ENCODE data around the gene AMFR.

AMFR gene

DNA sequence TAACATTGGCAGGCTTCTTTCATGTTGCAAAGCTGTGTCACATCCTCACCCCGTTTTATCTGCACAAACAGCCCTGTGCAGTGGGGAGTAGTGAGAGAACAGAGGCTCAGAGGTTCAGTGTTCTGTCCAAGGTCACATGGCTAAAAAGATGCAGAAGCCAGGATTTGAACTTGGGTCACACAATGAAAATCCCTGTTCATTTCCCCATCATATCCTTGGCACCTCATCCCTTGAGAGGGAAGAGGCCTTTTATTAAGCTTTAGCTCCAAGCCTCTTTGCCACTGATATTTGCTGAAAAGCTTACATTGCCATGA is 106.6 kb downstream of the AMFR start:
- no peaks in the 10 kb centered on the region; the same call in 1 of the 2 replicates for H3K27me3 ChIP-seq (ENCODE audit: insufficient read depth, low read length)
- TF ChIP-seq, protein P1, sequence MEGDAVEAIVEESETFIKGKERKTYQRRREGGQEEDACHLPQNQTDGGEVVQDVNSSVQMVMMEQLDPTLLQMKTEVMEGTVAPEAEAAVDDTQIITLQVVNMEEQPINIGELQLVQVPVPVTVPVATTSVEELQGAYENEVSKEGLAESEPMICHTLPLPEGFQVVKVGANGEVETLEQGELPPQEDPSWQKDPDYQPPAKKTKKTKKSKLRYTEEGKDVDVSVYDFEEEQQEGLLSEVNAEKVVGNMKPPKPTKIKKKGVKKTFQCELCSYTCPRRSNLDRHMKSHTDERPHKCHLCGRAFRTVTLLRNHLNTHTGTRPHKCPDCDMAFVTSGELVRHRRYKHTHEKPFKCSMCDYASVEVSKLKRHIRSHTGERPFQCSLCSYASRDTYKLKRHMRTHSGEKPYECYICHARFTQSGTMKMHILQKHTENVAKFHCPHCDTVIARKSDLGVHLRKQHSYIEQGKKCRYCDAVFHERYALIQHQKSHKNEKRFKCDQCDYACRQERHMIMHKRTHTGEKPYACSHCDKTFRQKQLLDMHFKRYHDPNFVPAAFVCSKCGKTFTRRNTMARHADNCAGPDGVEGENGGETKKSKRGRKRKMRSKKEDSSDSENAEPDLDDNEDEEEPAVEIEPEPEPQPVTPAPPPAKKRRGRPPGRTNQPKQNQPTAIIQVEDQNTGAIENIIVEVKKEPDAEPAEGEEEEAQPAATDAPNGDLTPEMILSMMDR (IDR thresholded peaks at IDR 0.05; ENCODE audit: low read length): no peak
- no peak for TF ChIP-seq EZH2 (IDR thresholded peaks at IDR 0.05; ENCODE audit: borderline replicate concordance, low read length)
- no peaks in the 10 kb centered on the region for H4K20me1 ChIP-seq (ENCODE audit: insufficient read depth, low read length)

DNA sequence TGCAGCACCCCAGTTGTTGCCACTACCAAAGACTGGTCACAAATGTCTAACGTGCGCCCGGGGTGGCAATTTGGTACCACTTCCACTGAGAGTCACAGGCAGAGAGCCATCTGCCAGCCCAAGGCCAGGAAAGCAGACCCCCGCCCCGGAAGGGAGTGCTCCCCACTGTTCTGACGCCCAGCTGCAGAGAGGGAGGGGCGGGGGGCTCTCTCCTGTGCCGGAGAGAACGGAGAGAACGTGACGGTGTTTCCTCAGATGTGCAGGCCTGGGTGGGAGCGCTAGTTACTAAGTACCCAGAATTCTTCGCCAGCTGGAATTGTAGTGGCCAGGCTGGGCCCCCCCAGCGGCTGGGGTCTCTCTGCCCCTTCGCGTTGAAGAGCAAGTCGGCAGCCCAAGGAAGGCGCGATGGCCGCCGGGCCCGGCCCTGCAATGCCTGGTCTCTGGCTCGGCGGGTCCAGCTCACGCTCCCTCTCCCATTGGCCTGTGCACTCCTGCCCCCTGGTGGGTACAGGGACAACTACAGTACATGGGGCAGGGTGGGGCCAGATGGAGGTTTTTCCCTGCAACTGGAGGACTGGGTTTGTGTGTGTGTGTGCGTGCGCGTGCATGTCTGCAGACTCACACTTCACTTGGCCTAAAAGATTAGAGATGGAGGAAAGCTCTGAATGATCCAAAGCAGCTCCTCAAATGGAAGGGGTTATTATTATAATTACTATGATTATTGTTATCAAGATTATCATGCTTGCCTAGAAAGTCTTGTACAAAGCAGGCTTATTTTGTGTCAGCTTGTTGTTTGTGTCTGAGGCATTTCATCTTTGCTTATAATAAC is 107.1 kb downstream of the AMFR start:
- Histone ChIP-seq H4K20me1 (ENCODE audit: insufficient read depth, low read length) (no peaks in the 10 kb centered on the region), H3K9me2 (ENCODE audit: low read depth, low read length) (no peaks in the 10 kb centered on the region), H3F3A (ENCODE audit: insufficient read depth, low read length) (no peaks in the 10 kb centered on the region), H3K36me3 (ENCODE audit: insufficient read depth, low read length) (no peaks in the 10 kb centered on the region), H3K9ac (ENCODE audit: low read length) (no peak overlapping the region), H3K4me2 (ENCODE audit: low read length) (peak overlapping the region; percentile 17; the same call in 1 of the 2 replicates), H3K9me3 (ENCODE audit: low read length) (no peaks in the 10 kb centered on the region), H3K4me1 (ENCODE audit: insufficient read depth, low read length, severe bottlenecking) (no peaks in the 10 kb centered on the region), H3K27ac (ENCODE audit: low read depth, low read length, poor library complexity, severe bottlenecking) (no peak overlapping the region), H3K4me3 (ENCODE audit: low read depth, low read length, poor library complexity, severe bottlenecking) (no peak overlapping the region), H2AFZ (ENCODE audit: low read length) (no peak overlapping the region), H3K27me3 (ENCODE audit: insufficient read depth, low read length) (no peaks in the 10 kb centered on the region; the same call in 1 of the 2 replicates), H3K79me2 (ENCODE audit: insufficient read depth, low read length) (no peaks in the 10 kb centered on the region)
- TF ChIP-seq, protein P1 (IDR thresholded peaks at IDR 0.05; ENCODE audit: low read length): peak; percentile 84
- no peak for TF ChIP-seq EZH2 (IDR thresholded peaks at IDR 0.05; ENCODE audit: borderline replicate concordance, low read length)

More for the DNA sequence above, 106.6 kb downstream of the AMFR start:
- H3K36me3 ChIP-seq (ENCODE audit: insufficient read depth, low read length): no peaks in the 10 kb centered on the region
- no peak overlapping the region for H3K27ac ChIP-seq (ENCODE audit: low read depth, low read length, poor library complexity, severe bottlenecking)
- no peak overlapping the region for H3K9ac ChIP-seq (ENCODE audit: low read length)
- H3K9me2 ChIP-seq (ENCODE audit: low read depth, low read length): no peaks in the 10 kb centered on the region
- no peaks in the 10 kb centered on the region for H3K79me2 ChIP-seq (ENCODE audit: insufficient read depth, low read length)
- no peaks in the 10 kb centered on the region for H3K4me1 ChIP-seq (ENCODE audit: insufficient read depth, low read length, severe bottlenecking)
- no peak overlapping the region for H3K4me3 ChIP-seq (ENCODE audit: low read depth, low read length, poor library complexity, severe bottlenecking)
- no peak overlapping the region for H3K4me2 ChIP-seq (ENCODE audit: low read length)
- no peak overlapping the region for H2AFZ ChIP-seq (ENCODE audit: low read length)
- H3F3A ChIP-seq (ENCODE audit: insufficient read depth, low read length): no peaks in the 10 kb centered on the region
- no peaks in the 10 kb centered on the region for H3K9me3 ChIP-seq (ENCODE audit: low read length)

DNA sequence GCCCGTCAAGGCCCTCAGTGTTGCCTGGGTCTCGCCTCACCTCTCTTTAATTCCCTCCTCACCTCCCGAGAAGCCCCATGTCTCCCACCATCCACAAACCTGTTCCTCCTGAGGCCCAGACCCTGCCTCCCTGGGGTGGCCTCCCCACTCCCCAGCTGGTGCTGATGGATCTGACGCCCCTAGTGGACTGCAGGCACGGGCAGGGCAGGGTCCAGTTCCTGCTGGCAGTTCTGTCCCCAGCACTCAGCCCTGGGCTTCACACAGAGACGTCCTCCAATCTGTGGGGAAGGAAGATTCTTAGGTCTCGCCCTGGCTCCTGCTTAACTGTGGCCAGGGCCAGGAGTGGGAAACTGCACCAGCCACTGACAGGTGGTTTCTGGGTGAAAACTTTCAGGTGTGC is 108.8 kb downstream of the AMFR start:
- Histone ChIP-seq H3K27me3 (ENCODE audit: insufficient read depth, low read length) (no peaks in the 10 kb centered on the region; the same call in 1 of the 2 replicates), H4K20me1 (ENCODE audit: insufficient read depth, low read length) (no peaks in the 10 kb centered on the region), H3K9me2 (ENCODE audit: low read depth, low read length) (no peaks in the 10 kb centered on the region), H3F3A (ENCODE audit: insufficient read depth, low read length) (no peaks in the 10 kb centered on the region), H3K36me3 (ENCODE audit: insufficient read depth, low read length) (no peaks in the 10 kb centered on the region), H2AFZ (ENCODE audit: low read length) (no peak overlapping the region), H3K27ac (ENCODE audit: low read depth, low read length, poor library complexity, severe bottlenecking) (no peak overlapping the region), H3K4me3 (ENCODE audit: low read depth, low read length, poor library complexity, severe bottlenecking) (no peak overlapping the region), H3K79me2 (ENCODE audit: insufficient read depth, low read length) (no peaks in the 10 kb centered on the region), H3K4me2 (ENCODE audit: low read length) (no peak overlapping the region), H3K9me3 (ENCODE audit: low read length) (no peaks in the 10 kb centered on the region), H3K4me1 (ENCODE audit: insufficient read depth, low read length, severe bottlenecking) (no peaks in the 10 kb centered on the region), H3K9ac (ENCODE audit: low read length) (no peak overlapping the region)
- TF ChIP-seq, protein P1 (IDR thresholded peaks at IDR 0.05; ENCODE audit: low read length): no peak
- no peak for TF ChIP-seq EZH2 (IDR thresholded peaks at IDR 0.05; ENCODE audit: borderline replicate concordance, low read length)
